Astrocyte (in vitro differentiated cells and primary cell): Measurements from ENCODE around the gene EGFL7. TPM values are rescaled to one million over a fixed set of nuclear protein-coding genes. Genes with fewer than 3 reads are reported as not detected.
A peak's percentile ranks its signal among the peaks of the same experiment; 100 is the strongest.

Experiments used
- DNase-seq: peaks from one replicate; pipeline ENCODE4 v3.0.0-alpha.2; 2010; ENCODE audit warnings: low read depth
- FAIRE-seq: peaks from 2 replicates; lab custom pipeline; 2011; peaks lifted over from hg19 to GRCh38; lab: Jason Lieb, UNC
- H2AFZ ChIP-seq: 2 replicates; pipeline ENCODE4 v1.6.0; 2012; ENCODE audit warnings: low read depth, low read length, inconsistent platforms
- H3K27ac ChIP-seq: 2 replicates; pipeline ENCODE4 v1.5.1; 2011; ENCODE audit warnings: low read depth, low read length, inconsistent platforms
- H3K27me3 ChIP-seq: 2 replicates; pipeline ENCODE4 v1.6.0; 2011; ENCODE audit warnings: low read length, inconsistent platforms; ENCODE audit not compliant: insufficient read depth
- H3K36me3 ChIP-seq: 2 replicates; pipeline ENCODE4 v1.5.1; 2011; ENCODE audit warnings: low read length, inconsistent platforms; ENCODE audit not compliant: insufficient read depth
- H3K4me1 ChIP-seq: 2 replicates; pipeline ENCODE4 v1.5.1; 2011; ENCODE audit warnings: low read length, inconsistent platforms; ENCODE audit not compliant: insufficient read depth
- H3K4me2 ChIP-seq: 2 replicates; pipeline ENCODE4 v1.6.0; 2012; ENCODE audit warnings: low read length, inconsistent platforms
- H3K4me3 ChIP-seq: 2 replicates; pipeline ENCODE4 v1.5.1; 2011; ENCODE audit warnings: low read depth, mild to moderate bottlenecking, low read length, inconsistent platforms; ENCODE audit not compliant: insufficient read depth
- H3K79me2 ChIP-seq: 2 replicates; pipeline ENCODE4 v1.6.0; 2012; ENCODE audit warnings: mild to moderate bottlenecking, low read length, inconsistent platforms; ENCODE audit not compliant: insufficient read depth
- H3K9ac ChIP-seq: 2 replicates; pipeline ENCODE4 v1.6.0; 2012; ENCODE audit warnings: mild to moderate bottlenecking, low read length, inconsistent platforms
- H3K9me3 ChIP-seq: 2 replicates; pipeline ENCODE4 v1.5.1; 2012; ENCODE audit warnings: low read depth, mild to moderate bottlenecking, low read length, inconsistent platforms; ENCODE audit not compliant: insufficient read depth
- H4K20me1 ChIP-seq: 2 replicates; pipeline ENCODE4 v1.6.0; 2012; ENCODE audit warnings: low read length, inconsistent platforms; ENCODE audit not compliant: insufficient read depth
- H3K27ac Mint-ChIP-seq: one replicate; pipeline ENCODE4 v1.8.0; 2021; ENCODE audit warnings: mild to moderate bottlenecking, mixed read lengths; ENCODE audit not compliant: unreplicated experiment
- H3K27me3 Mint-ChIP-seq: one replicate; pipeline ENCODE4 v1.8.0; 2021; ENCODE audit warnings: low read depth, mixed read lengths; ENCODE audit not compliant: unreplicated experiment
- H3K36me3 Mint-ChIP-seq: one replicate; pipeline ENCODE4 v1.8.0; 2021; ENCODE audit warnings: low read depth, mixed read lengths; ENCODE audit not compliant: unreplicated experiment
- H3K4me1 Mint-ChIP-seq: one replicate; pipeline ENCODE4 v1.8.0; 2021; ENCODE audit warnings: low read depth, mixed read lengths; ENCODE audit not compliant: unreplicated experiment
- H3K4me3 Mint-ChIP-seq: one replicate; pipeline ENCODE4 v1.8.0; 2021; ENCODE audit warnings: mild to moderate bottlenecking, moderate library complexity, mixed read lengths; ENCODE audit not compliant: unreplicated experiment
- H3K9me3 Mint-ChIP-seq: one replicate; pipeline ENCODE4 v1.8.0; 2021; ENCODE audit warnings: mild to moderate bottlenecking, mixed read lengths; ENCODE audit not compliant: unreplicated experiment
- EZH2 ChIP-seq: IDR thresholded peaks from 2 replicates; pipeline ENCODE4 v1.6.1; 2012; ENCODE audit warnings: mild to moderate bottlenecking, low read length, inconsistent platforms; ENCODE audit not compliant: insufficient read depth
- total RNA-seq: library from RNA; stranded (reverse); gene quantifications from 2 replicates; pipeline ENCODE4 v1.2.1, GENCODE V29; 2021
- TF ChIP-seq, protein P1 (sequence below): IDR thresholded peaks from 2 replicates; pipeline ENCODE4 v1.5.1; 2011; ENCODE audit warnings: low read depth, mild to moderate bottlenecking, inconsistent platforms, low read length, moderate library complexity; ENCODE audit not compliant: insufficient read depth

The EGFL7 gene
- total RNA-seq, 1 donor from 2014 or later = 12.3 TPM

DNA sequence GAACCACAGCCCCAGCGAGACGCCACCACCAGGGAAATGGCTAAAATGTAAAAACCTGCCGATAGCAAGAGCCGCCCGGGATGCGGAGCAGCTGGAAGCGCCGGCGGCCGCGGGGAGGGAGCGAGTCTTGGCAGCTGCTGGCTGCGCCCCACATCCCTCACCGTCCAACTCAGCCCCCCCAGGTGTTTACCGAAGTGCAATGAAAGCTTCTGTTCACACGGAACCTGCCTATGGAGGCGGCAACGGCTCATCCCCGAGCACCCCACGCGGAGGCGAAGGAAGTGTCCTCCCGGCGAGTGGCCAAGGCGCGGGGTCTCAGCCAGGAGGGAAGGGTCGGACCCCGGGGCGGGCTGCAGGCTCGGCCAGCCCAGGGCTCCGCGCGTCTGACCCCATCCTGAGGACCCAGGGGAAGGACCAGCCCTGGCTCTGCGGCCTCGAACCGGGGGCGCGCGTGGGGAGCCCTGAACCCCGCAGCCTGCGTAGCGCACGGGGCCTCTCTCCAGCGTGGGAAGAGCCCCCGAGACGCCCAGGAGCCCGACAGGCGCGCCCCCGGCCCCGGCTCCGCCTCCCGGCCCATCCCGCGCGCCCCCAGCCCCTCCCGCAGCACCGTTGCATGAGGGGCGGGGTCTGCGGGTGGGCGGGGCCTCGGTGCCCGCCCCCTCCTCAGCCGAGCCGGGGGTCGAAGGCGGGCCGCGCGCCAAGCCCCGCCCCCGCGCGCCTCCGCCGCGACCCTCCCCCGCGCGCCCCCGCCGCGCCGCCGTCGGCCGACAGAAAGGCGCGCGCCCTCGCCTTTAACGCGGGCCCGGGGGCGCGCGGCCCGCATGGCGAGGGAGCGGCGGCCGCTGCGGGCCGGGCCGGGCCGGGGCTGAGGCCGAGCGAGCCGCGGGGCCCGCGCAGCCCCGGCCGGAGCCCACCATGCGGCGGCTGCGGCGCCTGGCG lies 49.3 kb downstream of the EGFL7 start, which contains the start of gene DIPK1B:
TSS of gene DIPK1B (plus strand) at position 822 of the 939 bp plus-strand sequence. CDS start at position 916, 94 bp downstream.
- no peaks in the 10 kb centered on the region for H3K4me1 Mint-ChIP-seq
- H3K36me3 Mint-ChIP-seq = no peaks in the 10 kb centered on the region
- peaks cover 3% of the 10 kb centered on the region for H3K9me3 Mint-ChIP-seq
- Histone ChIP-seq H3K27ac (no peak within 1 kb of the TSS), H2AFZ (peak within 1 kb of the TSS; percentile 47), H3K4me2 (peak within 1 kb of the TSS; percentile 75), H3K36me3 (no peaks in the 10 kb centered on the region), H3K4me1 (peaks cover 3% of the 10 kb centered on the region), H4K20me1 (no peaks in the 10 kb centered on the region), H3K27me3 (no peaks in the 10 kb centered on the region), H3K4me3 (peak within 1 kb of the TSS; percentile 37), H3K79me2 (no peaks in the 10 kb centered on the region), H3K9ac (no peak within 1 kb of the TSS), H3K9me3 (no peaks in the 10 kb centered on the region)
- H3K27ac Mint-ChIP-seq = peak within 1 kb of the TSS; percentile 62
- TF ChIP-seq, protein P1, sequence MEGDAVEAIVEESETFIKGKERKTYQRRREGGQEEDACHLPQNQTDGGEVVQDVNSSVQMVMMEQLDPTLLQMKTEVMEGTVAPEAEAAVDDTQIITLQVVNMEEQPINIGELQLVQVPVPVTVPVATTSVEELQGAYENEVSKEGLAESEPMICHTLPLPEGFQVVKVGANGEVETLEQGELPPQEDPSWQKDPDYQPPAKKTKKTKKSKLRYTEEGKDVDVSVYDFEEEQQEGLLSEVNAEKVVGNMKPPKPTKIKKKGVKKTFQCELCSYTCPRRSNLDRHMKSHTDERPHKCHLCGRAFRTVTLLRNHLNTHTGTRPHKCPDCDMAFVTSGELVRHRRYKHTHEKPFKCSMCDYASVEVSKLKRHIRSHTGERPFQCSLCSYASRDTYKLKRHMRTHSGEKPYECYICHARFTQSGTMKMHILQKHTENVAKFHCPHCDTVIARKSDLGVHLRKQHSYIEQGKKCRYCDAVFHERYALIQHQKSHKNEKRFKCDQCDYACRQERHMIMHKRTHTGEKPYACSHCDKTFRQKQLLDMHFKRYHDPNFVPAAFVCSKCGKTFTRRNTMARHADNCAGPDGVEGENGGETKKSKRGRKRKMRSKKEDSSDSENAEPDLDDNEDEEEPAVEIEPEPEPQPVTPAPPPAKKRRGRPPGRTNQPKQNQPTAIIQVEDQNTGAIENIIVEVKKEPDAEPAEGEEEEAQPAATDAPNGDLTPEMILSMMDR = no peak
- TF ChIP-seq EZH2 = peak; percentile 73
- DNase-seq = no peak
- peaks cover 2% of the 10 kb centered on the region for H3K27me3 Mint-ChIP-seq
- peak within 1 kb of the TSS; percentile 82 for H3K4me3 Mint-ChIP-seq
- FAIRE-seq = no peak

DNA sequence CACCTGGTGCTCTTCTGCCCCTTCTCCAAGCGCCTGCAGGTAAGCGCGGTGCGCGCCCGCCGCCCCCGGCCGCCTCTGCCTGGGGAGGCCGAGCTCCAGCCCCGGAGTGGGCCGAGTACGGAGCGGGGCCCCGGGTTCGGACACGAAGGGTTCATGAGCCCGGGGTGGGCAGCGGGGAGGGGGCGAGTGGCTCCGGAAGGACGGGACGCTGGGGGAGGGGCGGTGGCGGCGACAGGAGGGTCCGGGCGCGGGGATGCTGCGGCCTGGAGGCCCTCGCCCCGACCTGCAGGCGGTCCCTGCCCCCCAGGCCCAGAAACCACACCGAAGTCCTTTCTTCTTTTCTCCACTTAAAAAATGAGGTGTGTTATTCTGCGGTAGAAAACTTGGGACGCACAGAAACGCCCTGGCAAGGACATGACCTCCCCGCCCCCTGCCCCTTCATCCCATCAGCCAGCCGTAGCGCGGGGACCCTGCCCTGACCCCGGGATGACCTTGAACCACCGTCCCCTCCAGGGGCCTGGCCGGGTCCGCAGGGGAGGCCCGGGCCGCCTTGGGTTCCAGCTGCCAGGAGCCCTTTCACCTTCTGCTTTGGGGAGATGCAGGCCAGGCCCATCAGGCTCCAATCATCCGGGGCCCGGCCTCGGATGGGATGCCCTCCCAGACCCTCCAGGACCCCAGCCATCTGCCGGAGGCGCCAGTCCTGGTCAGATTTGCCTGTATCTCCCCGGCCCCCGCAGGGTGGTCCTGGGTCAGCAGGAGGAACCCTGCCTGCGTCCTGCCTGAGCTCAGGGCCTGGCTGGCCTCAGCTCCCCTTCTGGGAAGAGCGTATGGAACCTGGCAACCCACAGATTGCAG lies 50.2 kb downstream of the EGFL7 start:
- Histone ChIP-seq H3K4me2 (peak overlapping the region; percentile 75), H3K27ac (no peak overlapping the region), H4K20me1 (no peaks in the 10 kb centered on the region), H3K9me3 (no peaks in the 10 kb centered on the region), H3K27me3 (no peaks in the 10 kb centered on the region), H3K4me3 (peak overlapping the region; percentile 37), H3K36me3 (no peaks in the 10 kb centered on the region), H3K9ac (no peak overlapping the region), H3K79me2 (no peaks in the 10 kb centered on the region), H2AFZ (no peak overlapping the region), H3K4me1 (peaks cover 3% of the 10 kb centered on the region)
- Mint-ChIP-seq H3K27me3 (no peaks in the 10 kb centered on the region), H3K4me1 (no peaks in the 10 kb centered on the region), H3K4me3 (peak overlapping the region; percentile 75), H3K27ac (no peak overlapping the region), H3K9me3 (peaks cover 2% of the 10 kb centered on the region), H3K36me3 (no peaks in the 10 kb centered on the region)
- DNase-seq (no peak), FAIRE-seq (no peak)
- peak; percentile 40 for TF ChIP-seq EZH2
- TF ChIP-seq, protein P1 = no peak
